HEK293 (cell line): ENCODE measurements around the gene EML1.

ENCODE experiments used
- CTCF ChIA-PET: fragments of 350-600 bp; formaldehyde crosslinking; extraction: SDS; loops from one replicate; lab custom pipeline; 2021; ENCODE audit warnings: antibody characterized with exemption; lab: Yijun Ruan, JAX
- POLR2A ChIA-PET: fragments of 300-600 bp; formaldehyde crosslinking; extraction: SDS; loops from one replicate; lab custom pipeline; 2020; ENCODE audit warnings: antibody characterized with exemption, inconsistent platforms; lab: Yijun Ruan, JAX
- H3K27ac ChIP-seq: fragments of 200-500 bp; sonication (Bioruptor generic); 2 replicates; pipeline ENCODE4 v1.5.1; 2014; ENCODE audit warnings: low read depth, low read length, control low read depth, inconsistent platforms; ENCODE audit errors: extremely low read depth
- H3K36me3 ChIP-seq, 2 experiments: fragments of 200-500 bp in 1 of 2; sonication (Bioruptor generic) in 1 of 2; 1 replicate in 1 of 2; 2 replicates in 1 of 2; pipeline ENCODE4 v1.5.1; 2014 to 2017; ENCODE audit warnings: inconsistent platforms in 2 of 2, low read length in 2 of 2; ENCODE audit not compliant: control insufficient read depth in 2 of 2, insufficient read depth in 1 of 2
- H3K4me1 ChIP-seq: fragments of 200-500 bp; sonication (Bioruptor generic); 2 replicates; pipeline ENCODE4 v1.5.1; 2014; ENCODE audit warnings: mild to moderate bottlenecking, low read length, inconsistent platforms; ENCODE audit not compliant: control insufficient read depth, insufficient read depth
- H3K4me3 ChIP-seq: 2 replicates; pipeline ENCODE4 v1.5.1; 2011; ENCODE audit warnings: low read depth, mild to moderate bottlenecking, control low read depth, low read length, moderate library complexity
- H3K9me3 ChIP-seq: fragments of 200-500 bp; sonication (Bioruptor generic); 2 replicates; pipeline ENCODE4 v1.5.1; 2014; ENCODE audit warnings: low read depth, low read length, inconsistent platforms; ENCODE audit not compliant: control insufficient read depth, insufficient read depth
- IKZF3 ChIP-seq: fragments of 450-650 bp; IDR thresholded peaks from 2 replicates; pipeline ENCODE4 v1.5.0; 2018; ENCODE audit warnings: missing biosample characterization, mild to moderate bottlenecking, missing genetic modification characterization, moderate library complexity
- RBAK ChIP-seq: fragments of 450-650 bp; formaldehyde crosslinking; IDR thresholded peaks from 2 replicates; pipeline ENCODE4 v1.5.1; 2016; ENCODE audit warnings: missing biosample characterization, missing genetic modification characterization
- SP2 ChIP-seq: fragments of 450-650 bp; formaldehyde crosslinking; IDR thresholded peaks from 2 replicates; pipeline ENCODE4 v1.5.1; 2016; ENCODE audit warnings: missing biosample characterization, missing genetic modification characterization
- TCF7L2 ChIP-seq: IDR thresholded peaks from 2 replicates; pipeline ENCODE4 v1.6.1; 2011; ENCODE audit warnings: low read depth, mild to moderate bottlenecking, inconsistent platforms, low read length, moderate library complexity, borderline replicate concordance
- ZBTB21 ChIP-seq: fragments of 450-650 bp; formaldehyde crosslinking; IDR thresholded peaks from 2 replicates; pipeline ENCODE4 v1.5.1; 2017; ENCODE audit warnings: missing biosample characterization, missing genetic modification characterization
- ZBTB48 ChIP-seq: fragments of 450-650 bp; formaldehyde crosslinking; IDR thresholded peaks from 2 replicates; pipeline ENCODE4 v1.5.1; 2016; ENCODE audit warnings: missing biosample characterization, missing genetic modification characterization
- ZNF114 ChIP-seq: fragments of 450-650 bp; formaldehyde crosslinking; IDR thresholded peaks from 2 replicates; pipeline ENCODE4 v1.5.0; 2017; ENCODE audit warnings: missing biosample characterization, missing genetic modification characterization
- ZNF610 ChIP-seq: fragments of 450-650 bp; formaldehyde crosslinking; IDR thresholded peaks from 2 replicates; pipeline ENCODE4 v1.5.1; 2016; ENCODE audit warnings: missing biosample characterization, missing genetic modification characterization, borderline replicate concordance
- ZNF626 ChIP-seq: fragments of 450-650 bp; sonication (Bioruptor Pico); formaldehyde crosslinking; IDR thresholded peaks from 2 replicates; pipeline ENCODE4 v1.5.1; 2018; ENCODE audit warnings: missing biosample characterization, missing genetic modification characterization, inconsistent platforms
- ZNF664 ChIP-seq: fragments of 450-650 bp; formaldehyde crosslinking; IDR thresholded peaks from 2 replicates; pipeline ENCODE4 v1.5.1; 2016; ENCODE audit warnings: missing biosample characterization, missing genetic modification characterization
- ZNF677 ChIP-seq: fragments of 450-650 bp; IDR thresholded peaks from 2 replicates; pipeline ENCODE4 v1.5.0; 2018; ENCODE audit warnings: missing biosample characterization, mild to moderate bottlenecking, missing genetic modification characterization, moderate library complexity
- ZNF707 ChIP-seq: fragments of 450-650 bp; formaldehyde crosslinking; IDR thresholded peaks from 2 replicates; pipeline ENCODE4 v1.5.1; 2016; ENCODE audit warnings: missing biosample characterization, missing genetic modification characterization
- ZNF830 ChIP-seq: fragments of 450-650 bp; IDR thresholded peaks from 2 replicates; pipeline ENCODE4 v1.5.0; 2018; ENCODE audit warnings: missing biosample characterization, missing genetic modification characterization, low read depth, mild to moderate bottlenecking, moderate library complexity
- ZXDB ChIP-seq: fragments of 450-650 bp; formaldehyde crosslinking; IDR thresholded peaks from 2 replicates; pipeline ENCODE4 v1.5.1; 2016; ENCODE audit warnings: missing biosample characterization, missing genetic modification characterization
- TF ChIP-seq, protein P1 (sequence below): fragments of 450-650 bp; formaldehyde crosslinking; conservative IDR thresholded peaks from 2 replicates; pipeline ENCODE4 v1.5.1; 2016; ENCODE audit warnings: low read depth, missing biosample characterization, missing genetic modification characterization
- TF ChIP-seq, protein P2 (sequence below): fragments of 450-650 bp; IDR thresholded peaks from 2 replicates; pipeline ENCODE4 v1.5.1; 2018; ENCODE audit warnings: missing biosample characterization, mild to moderate bottlenecking, missing genetic modification characterization
- TF ChIP-seq, protein P3 (sequence below): fragments of 450-650 bp; formaldehyde crosslinking; IDR thresholded peaks from 2 replicates; pipeline ENCODE4 v1.5.1; 2016; ENCODE audit warnings: missing biosample characterization, missing genetic modification characterization
- TF ChIP-seq, protein P4 (sequence below): fragments of 450-650 bp; formaldehyde crosslinking; IDR thresholded peaks from 2 replicates; pipeline ENCODE4 v1.5.1; 2016; ENCODE audit warnings: missing biosample characterization, missing genetic modification characterization, borderline replicate concordance
- TF ChIP-seq, protein P5 (sequence below): fragments of 450-650 bp; formaldehyde crosslinking; IDR thresholded peaks from 2 replicates; pipeline ENCODE4 v1.5.1; 2017; ENCODE audit warnings: missing biosample characterization, missing genetic modification characterization

Gene EML1

DNA sequence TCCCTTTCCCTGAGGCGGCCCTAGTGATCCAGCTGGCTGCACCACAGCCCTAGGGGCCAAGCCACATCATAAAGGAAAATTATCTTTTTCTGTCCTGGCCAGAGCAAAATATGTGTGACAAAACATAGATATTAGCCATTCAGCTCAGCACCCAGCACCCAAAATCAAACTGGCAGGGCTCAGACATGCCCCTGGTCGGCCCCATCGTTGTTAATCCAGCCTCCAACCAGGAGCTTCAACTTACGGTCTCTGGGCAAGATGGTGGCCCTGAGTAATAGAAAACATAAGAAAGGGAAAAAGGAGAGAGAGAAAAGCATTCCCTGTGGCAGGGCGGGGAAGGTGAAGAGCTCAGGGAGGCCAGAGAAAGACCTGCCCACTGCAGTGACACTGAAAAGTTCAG lies 111.9 kb downstream of the EML1 start (continued):
- TF ChIP-seq, protein P1, sequence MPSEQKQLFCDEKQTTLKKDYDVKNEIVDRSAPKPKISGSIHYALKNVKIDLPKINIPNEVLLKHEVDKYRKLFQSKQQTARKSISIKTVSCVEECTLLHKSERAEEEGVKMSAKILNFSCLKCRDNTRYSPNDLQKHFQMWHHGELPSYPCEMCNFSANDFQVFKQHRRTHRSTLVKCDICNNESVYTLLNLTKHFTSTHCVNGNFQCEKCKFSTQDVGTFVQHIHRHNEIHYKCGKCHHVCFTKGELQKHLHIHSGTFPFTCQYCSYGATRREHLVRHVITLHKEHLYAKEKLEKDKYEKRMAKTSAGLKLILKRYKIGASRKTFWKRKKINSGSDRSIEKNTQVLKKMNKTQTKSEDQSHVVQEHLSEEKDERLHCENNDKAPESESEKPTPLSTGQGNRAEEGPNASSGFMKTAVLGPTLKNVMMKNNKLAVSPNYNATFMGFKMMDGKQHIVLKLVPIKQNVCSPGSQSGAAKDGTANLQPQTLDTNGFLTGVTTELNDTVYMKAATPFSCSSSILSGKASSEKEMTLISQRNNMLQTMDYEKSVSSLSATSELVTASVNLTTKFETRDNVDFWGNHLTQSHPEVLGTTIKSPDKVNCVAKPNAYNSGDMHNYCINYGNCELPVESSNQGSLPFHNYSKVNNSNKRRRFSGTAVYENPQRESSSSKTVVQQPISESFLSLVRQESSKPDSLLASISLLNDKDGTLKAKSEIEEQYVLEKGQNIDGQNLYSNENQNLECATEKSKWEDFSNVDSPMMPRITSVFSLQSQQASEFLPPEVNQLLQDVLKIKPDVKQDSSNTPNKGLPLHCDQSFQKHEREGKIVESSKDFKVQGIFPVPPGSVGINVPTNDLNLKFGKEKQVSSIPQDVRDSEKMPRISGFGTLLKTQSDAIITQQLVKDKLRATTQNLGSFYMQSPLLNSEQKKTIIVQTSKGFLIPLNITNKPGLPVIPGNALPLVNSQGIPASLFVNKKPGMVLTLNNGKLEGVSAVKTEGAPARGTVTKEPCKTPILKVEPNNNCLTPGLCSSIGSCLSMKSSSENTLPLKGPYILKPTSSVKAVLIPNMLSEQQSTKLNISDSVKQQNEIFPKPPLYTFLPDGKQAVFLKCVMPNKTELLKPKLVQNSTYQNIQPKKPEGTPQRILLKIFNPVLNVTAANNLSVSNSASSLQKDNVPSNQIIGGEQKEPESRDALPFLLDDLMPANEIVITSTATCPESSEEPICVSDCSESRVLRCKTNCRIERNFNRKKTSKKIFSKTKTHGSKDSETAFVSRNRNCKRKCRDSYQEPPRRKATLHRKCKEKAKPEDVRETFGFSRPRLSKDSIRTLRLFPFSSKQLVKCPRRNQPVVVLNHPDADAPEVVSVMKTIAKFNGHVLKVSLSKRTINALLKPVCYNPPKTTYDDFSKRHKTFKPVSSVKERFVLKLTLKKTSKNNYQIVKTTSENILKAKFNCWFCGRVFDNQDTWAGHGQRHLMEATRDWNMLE, result no peak

DNA sequence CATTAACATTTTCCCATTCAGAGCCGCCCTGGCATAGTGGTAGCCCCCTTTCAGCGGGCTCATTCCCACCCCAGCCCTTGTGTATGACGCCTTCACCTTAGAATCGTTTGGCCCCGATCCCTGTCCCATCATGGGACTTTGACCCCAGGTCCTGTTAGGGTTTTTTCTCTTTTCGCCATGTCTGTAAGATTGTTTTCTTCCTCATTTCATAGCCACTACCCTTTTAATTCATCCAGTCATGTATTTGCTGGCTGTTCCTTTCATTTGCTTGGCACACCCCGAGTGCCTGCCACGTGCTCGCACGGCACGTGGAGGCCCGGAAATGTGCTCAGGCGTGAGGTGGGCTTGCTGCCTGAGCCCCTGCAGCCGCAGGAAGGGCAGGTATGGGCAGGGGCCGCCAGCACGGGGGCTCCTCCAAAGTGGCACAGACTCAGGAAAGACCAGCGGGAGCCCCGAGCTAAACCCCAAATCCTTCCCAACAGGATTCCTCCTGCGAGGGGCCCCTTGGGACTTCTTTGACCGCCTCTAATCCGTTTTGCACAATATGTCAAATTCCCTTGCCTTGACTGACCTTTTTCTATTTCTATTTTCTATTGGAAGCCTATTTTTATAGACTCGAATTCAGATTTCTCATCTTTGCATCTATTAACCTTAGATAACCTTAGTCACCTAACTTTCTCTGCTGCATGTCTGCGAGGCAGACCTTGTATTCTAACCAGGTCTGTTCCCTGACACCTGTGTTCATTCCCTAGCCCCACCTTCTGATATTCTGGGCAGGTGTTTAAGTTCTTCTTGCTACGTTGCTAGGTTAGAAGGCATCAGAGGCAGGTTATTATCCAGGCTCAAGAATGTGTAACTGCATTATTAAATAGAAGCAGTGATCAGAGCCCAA lies 114.8 kb downstream of the EML1 start:
- ChIA-PET POLR2A (no interaction called here), CTCF (no interaction called here)
- no peak overlapping the region for H3K27ac ChIP-seq
- no peaks in the 10 kb centered on the region for H3K4me1 ChIP-seq
- no peaks in the 10 kb centered on the region for H3K9me3 ChIP-seq
- H3K4me3 ChIP-seq, result no peak overlapping the region
- peaks cover 7 to 22% of the 10 kb centered on the region in 2 experiments; a peak in 2 of 3 replicates for H3K36me3 ChIP-seq
- TF ChIP-seq ZNF664 (tag by site-specific recombination), result no peak
- TF ChIP-seq ZNF677 (tag by site-specific recombination), result no peak
- TF ChIP-seq, protein P2, sequence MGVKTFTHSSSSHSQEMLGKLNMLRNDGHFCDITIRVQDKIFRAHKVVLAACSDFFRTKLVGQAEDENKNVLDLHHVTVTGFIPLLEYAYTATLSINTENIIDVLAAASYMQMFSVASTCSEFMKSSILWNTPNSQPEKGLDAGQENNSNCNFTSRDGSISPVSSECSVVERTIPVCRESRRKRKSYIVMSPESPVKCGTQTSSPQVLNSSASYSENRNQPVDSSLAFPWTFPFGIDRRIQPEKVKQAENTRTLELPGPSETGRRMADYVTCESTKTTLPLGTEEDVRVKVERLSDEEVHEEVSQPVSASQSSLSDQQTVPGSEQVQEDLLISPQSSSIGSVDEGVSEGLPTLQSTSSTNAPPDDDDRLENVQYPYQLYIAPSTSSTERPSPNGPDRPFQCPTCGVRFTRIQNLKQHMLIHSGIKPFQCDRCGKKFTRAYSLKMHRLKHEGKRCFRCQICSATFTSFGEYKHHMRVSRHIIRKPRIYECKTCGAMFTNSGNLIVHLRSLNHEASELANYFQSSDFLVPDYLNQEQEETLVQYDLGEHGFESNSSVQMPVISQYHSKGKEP (tag by site-specific recombination), result no peak
- TF ChIP-seq RBAK (tag by site-specific recombination), result no peak
- TF ChIP-seq ZNF626 (tag by site-specific recombination), result no peak
- TF ChIP-seq, protein P3, sequence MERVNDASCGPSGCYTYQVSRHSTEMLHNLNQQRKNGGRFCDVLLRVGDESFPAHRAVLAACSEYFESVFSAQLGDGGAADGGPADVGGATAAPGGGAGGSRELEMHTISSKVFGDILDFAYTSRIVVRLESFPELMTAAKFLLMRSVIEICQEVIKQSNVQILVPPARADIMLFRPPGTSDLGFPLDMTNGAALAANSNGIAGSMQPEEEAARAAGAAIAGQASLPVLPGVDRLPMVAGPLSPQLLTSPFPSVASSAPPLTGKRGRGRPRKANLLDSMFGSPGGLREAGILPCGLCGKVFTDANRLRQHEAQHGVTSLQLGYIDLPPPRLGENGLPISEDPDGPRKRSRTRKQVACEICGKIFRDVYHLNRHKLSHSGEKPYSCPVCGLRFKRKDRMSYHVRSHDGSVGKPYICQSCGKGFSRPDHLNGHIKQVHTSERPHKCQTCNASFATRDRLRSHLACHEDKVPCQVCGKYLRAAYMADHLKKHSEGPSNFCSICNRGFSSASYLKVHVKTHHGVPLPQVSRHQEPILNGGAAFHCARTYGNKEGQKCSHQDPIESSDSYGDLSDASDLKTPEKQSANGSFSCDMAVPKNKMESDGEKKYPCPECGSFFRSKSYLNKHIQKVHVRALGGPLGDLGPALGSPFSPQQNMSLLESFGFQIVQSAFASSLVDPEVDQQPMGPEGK (tag by site-specific recombination), result no peak
- no peak for TF ChIP-seq ZNF610 (tag by site-specific recombination)
- no peak for TF ChIP-seq ZBTB48 (tag by site-specific recombination)
- TF ChIP-seq ZNF114 (tag by site-specific recombination), result no peak
- TF ChIP-seq, protein P4, sequence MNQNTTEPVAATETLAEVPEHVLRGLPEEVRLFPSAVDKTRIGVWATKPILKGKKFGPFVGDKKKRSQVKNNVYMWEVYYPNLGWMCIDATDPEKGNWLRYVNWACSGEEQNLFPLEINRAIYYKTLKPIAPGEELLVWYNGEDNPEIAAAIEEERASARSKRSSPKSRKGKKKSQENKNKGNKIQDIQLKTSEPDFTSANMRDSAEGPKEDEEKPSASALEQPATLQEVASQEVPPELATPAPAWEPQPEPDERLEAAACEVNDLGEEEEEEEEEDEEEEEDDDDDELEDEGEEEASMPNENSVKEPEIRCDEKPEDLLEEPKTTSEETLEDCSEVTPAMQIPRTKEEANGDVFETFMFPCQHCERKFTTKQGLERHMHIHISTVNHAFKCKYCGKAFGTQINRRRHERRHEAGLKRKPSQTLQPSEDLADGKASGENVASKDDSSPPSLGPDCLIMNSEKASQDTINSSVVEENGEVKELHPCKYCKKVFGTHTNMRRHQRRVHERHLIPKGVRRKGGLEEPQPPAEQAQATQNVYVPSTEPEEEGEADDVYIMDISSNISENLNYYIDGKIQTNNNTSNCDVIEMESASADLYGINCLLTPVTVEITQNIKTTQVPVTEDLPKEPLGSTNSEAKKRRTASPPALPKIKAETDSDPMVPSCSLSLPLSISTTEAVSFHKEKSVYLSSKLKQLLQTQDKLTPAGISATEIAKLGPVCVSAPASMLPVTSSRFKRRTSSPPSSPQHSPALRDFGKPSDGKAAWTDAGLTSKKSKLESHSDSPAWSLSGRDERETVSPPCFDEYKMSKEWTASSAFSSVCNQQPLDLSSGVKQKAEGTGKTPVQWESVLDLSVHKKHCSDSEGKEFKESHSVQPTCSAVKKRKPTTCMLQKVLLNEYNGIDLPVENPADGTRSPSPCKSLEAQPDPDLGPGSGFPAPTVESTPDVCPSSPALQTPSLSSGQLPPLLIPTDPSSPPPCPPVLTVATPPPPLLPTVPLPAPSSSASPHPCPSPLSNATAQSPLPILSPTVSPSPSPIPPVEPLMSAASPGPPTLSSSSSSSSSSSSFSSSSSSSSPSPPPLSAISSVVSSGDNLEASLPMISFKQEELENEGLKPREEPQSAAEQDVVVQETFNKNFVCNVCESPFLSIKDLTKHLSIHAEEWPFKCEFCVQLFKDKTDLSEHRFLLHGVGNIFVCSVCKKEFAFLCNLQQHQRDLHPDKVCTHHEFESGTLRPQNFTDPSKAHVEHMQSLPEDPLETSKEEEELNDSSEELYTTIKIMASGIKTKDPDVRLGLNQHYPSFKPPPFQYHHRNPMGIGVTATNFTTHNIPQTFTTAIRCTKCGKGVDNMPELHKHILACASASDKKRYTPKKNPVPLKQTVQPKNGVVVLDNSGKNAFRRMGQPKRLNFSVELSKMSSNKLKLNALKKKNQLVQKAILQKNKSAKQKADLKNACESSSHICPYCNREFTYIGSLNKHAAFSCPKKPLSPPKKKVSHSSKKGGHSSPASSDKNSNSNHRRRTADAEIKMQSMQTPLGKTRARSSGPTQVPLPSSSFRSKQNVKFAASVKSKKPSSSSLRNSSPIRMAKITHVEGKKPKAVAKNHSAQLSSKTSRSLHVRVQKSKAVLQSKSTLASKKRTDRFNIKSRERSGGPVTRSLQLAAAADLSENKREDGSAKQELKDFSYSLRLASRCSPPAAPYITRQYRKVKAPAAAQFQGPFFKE (tag by site-specific recombination), result no peak
- TF ChIP-seq SP2 (tag by site-specific recombination), result no peak
- no peak for TF ChIP-seq ZNF707 (tag by site-specific recombination)
- no peak for TF ChIP-seq TCF7L2
- TF ChIP-seq ZBTB21 (tag by site-specific recombination), result no peak
- no peak for TF ChIP-seq ZNF830 (tag by site-specific recombination)
- TF ChIP-seq ZXDB (tag by site-specific recombination), result no peak
- TF ChIP-seq IKZF3, result no peak
- TF ChIP-seq, protein P5, sequence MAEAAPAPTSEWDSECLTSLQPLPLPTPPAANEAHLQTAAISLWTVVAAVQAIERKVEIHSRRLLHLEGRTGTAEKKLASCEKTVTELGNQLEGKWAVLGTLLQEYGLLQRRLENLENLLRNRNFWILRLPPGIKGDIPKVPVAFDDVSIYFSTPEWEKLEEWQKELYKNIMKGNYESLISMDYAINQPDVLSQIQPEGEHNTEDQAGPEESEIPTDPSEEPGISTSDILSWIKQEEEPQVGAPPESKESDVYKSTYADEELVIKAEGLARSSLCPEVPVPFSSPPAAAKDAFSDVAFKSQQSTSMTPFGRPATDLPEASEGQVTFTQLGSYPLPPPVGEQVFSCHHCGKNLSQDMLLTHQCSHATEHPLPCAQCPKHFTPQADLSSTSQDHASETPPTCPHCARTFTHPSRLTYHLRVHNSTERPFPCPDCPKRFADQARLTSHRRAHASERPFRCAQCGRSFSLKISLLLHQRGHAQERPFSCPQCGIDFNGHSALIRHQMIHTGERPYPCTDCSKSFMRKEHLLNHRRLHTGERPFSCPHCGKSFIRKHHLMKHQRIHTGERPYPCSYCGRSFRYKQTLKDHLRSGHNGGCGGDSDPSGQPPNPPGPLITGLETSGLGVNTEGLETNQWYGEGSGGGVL (tag by site-specific recombination), result no peak
